Left ventricle myocardium inferior (tissue), 1 donor: ENCODE results near the gene ACTG2. TPM values are rescaled to one million over a fixed set of nuclear protein-coding genes. Genes with fewer than 3 reads are reported as not detected.

Experiments
- DNase-seq: peaks from one replicate; pipeline ENCODE4 v3.0.0-alpha.2; 2020
- H3K27ac ChIP-seq: fragments of 200-600 bp; replicated peaks from 2 replicates; pipeline ENCODE4 v1.8.0; 2021
- H3K27me3 ChIP-seq: fragments of 200-600 bp; 2 replicates; pipeline ENCODE4 v1.8.0; 2021; ENCODE audit warnings: low read depth
- H3K36me3 ChIP-seq: fragments of 200-600 bp; 2 replicates; pipeline ENCODE4 v1.8.0; 2021
- H3K4me1 ChIP-seq: fragments of 200-600 bp; 2 replicates; pipeline ENCODE4 v1.8.0; 2021
- H3K4me3 ChIP-seq: fragments of 200-600 bp; 2 replicates; pipeline ENCODE4 v1.8.0; 2021; ENCODE audit warnings: mild to moderate bottlenecking, moderate library complexity
- H3K9me3 ChIP-seq: fragments of 200-600 bp; replicated peaks from 2 replicates; pipeline ENCODE4 v1.8.0; 2021
- intact Hi-C: fragments of 100-400 bp; cut with micrococcal nuclease; formaldehyde crosslinking; loops from one replicate; pipeline ENCODE4 v1.11.0; 2022
- total RNA-seq: library from RNA; stranded (reverse); fragmentation: NEBNext Ultra II Directional; extraction: Animal tissue kit (Norgen Biotek cat#: 25700); gene quantifications from one replicate; pipeline ENCODE4 v1.2.1, GENCODE V29; 2021
- TF ChIP-seq, protein P1 (sequence below): fragments of 200-600 bp; IDR thresholded peaks from 2 replicates; pipeline ENCODE4 v1.8.0; 2021; ENCODE audit warnings: antibody characterized with exemption, mild to moderate bottlenecking, borderline replicate concordance
- donor health status: DM: no; HTN: yes; CAD: no; lungs with severe emphysema.

ACTG2 gene
- total RNA-seq, 1 donor from 2014 or later, result 1.6 TPM

DNA sequence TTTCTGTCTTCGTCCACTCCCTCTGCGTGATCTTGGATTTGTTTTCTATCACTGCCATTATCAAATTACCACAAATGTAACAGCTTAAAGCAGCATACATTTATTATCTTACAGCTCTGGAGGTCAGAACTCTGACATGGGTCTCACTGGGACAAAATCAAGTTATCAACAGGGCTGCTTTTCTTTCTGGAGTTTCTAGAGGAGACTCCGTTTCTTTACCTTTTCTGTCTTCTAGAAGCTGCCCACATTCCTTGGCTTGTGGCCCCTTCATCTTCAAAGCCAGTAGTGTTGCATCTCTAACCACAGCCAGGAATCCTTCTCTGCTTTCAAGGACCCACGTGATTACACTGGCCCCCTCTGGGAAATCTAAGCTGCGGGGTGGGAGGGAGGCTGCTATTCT, 70.0 kb downstream of the ACTG2 start:
- Histone ChIP-seq H3K27me3 (no peaks in the 10 kb centered on the region), H3K27ac (no peak overlapping the region), H3K9me3 (peaks cover 11% of the 10 kb centered on the region), H3K4me3 (no peak overlapping the region), H3K4me1 (no peaks in the 10 kb centered on the region), H3K36me3 (peaks cover 29% of the 10 kb centered on the region)
- TF ChIP-seq, protein P1, sequence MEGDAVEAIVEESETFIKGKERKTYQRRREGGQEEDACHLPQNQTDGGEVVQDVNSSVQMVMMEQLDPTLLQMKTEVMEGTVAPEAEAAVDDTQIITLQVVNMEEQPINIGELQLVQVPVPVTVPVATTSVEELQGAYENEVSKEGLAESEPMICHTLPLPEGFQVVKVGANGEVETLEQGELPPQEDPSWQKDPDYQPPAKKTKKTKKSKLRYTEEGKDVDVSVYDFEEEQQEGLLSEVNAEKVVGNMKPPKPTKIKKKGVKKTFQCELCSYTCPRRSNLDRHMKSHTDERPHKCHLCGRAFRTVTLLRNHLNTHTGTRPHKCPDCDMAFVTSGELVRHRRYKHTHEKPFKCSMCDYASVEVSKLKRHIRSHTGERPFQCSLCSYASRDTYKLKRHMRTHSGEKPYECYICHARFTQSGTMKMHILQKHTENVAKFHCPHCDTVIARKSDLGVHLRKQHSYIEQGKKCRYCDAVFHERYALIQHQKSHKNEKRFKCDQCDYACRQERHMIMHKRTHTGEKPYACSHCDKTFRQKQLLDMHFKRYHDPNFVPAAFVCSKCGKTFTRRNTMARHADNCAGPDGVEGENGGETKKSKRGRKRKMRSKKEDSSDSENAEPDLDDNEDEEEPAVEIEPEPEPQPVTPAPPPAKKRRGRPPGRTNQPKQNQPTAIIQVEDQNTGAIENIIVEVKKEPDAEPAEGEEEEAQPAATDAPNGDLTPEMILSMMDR, result no peak
- no peak for DNase-seq
- intact Hi-C loops, result no loop called here

DNA sequence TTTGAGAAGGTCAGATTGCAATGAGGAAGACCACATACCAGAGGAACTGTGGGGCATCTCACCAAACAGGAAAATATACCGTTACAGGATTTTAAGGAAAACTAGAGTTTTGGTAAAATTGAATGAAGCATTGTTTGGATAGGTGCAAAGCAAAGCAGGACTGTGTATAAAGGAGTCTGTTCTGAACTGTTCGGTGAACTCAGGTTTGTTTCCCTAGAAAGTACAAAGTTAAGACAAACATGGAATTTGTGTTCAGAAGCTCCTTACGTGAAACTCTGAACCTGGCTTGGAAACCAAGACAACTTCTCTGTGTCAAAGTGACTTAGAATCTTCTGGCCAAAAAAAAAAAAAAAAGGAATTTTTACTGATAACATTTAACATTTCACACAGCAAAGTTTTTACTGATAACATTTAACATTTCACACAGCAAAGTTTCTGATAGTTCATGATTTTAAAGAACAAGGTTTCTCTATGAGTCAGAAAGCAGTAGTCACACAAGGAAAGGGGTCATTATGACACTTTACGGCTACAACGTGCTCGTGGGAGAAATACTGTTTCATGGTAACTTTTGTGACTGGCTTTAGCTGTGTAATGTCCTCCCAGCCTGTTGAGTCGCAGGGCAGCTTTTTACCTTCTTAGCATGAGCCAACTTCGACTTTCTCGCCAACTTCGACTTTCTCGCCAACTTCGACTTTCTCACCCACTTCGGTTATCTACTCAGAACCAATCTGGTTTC, 70.7 kb downstream of the ACTG2 start:
- H3K4me3 ChIP-seq, result no peak overlapping the region
- H3K9me3 ChIP-seq, result peaks cover 11% of the 10 kb centered on the region
- H3K27ac ChIP-seq, result no peak overlapping the region
- no peaks in the 10 kb centered on the region for H3K4me1 ChIP-seq
- no peaks in the 10 kb centered on the region for H3K27me3 ChIP-seq
- H3K36me3 ChIP-seq, result peaks cover 22% of the 10 kb centered on the region
- TF ChIP-seq, protein P1, result no peak
- DNase-seq, result no peak
- intact Hi-C loops, result no loop called here

DNA sequence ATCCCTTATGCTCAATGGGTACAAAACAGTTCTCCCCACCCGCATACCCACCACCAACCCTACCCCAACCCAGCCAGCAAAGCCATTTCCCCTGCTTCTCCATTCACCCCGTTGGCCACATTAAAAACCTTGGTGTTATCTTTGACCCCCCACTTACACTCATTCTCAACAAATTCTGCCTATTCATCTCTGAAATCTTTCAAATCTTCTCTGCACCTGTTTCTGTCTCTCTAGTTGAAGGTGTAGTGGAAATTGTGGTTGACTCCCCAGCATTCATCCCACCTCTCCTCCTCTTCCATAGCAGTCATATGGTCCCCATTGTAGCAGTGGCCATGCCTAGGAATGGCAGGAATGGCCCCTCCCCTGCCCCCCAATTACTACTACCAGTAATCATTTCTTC, 71.4 kb downstream of the ACTG2 start:
- no peak for DNase-seq
- Histone ChIP-seq H3K27me3 (no peaks in the 10 kb centered on the region), H3K4me1 (no peaks in the 10 kb centered on the region), H3K27ac (no peak overlapping the region), H3K36me3 (peaks cover 16% of the 10 kb centered on the region), H3K9me3 (peaks cover 11% of the 10 kb centered on the region), H3K4me3 (no peak overlapping the region)
- TF ChIP-seq, protein P1, result no peak
- intact Hi-C loops, result no loop called here

DNA sequence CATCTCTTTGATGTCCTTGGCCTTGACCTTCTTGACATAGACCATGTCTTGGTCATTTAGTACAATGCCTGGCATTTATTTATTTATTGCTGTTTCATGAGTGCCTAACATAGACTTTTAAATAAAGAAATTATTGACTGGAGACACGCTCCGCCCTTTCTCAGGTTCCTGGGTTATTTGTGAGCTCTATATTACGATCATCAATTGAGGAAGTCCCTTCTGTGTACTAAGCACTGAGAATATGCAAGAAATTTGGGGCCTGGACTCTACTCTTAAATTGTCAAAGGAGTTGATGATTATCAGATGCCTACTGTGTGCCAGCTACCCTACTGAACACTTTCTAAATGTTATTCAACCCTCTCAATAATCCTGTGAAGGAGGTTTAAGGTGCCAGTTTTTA, 72.2 kb downstream of the ACTG2 start:
- Histone ChIP-seq H3K9me3 (peaks cover 11% of the 10 kb centered on the region), H3K27me3 (no peaks in the 10 kb centered on the region), H3K27ac (no peak overlapping the region), H3K4me1 (peaks cover under 1% of the 10 kb centered on the region), H3K4me3 (no peak overlapping the region), H3K36me3 (peaks cover 7% of the 10 kb centered on the region)
- TF ChIP-seq, protein P1, result no peak
- intact Hi-C loops, result no loop called here
- no peak for DNase-seq

DNA sequence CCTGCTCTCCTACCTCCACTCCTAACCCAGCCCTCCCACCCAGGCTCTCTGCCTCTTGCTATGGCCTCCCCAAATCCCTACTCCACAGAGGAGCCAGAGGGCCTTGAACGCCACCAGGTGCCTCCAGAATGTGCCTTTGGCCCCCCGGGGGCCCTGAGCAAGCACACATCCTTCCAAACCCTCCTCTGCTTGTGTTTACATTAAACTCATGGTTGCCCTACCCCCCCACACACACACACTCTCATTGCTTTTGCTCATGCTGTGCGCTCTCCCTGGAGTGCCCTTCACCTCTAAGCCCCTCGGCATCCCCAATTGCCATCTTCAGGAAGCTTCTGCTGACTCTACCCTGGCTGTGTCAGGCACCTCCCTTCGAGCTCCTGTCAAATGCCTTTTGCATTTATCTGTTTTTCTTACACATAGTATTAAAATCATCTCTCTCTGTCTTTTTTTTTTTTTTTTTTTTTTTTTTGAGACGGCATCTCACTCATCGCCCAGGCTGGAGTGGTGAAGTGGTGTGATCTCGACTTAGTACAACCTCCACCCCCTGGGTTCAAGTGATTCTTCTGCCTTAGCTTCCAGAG, 75.6 kb downstream of the ACTG2 start:
- no peaks in the 10 kb centered on the region for H3K27me3 ChIP-seq

More for the DNA sequence above, 75.6 kb downstream of the ACTG2 start:
- Histone ChIP-seq H3K36me3 (no peaks in the 10 kb centered on the region), H3K27ac (no peak overlapping the region), H3K4me3 (no peak overlapping the region), H3K4me1 (peaks cover 19% of the 10 kb centered on the region), H3K9me3 (no peaks in the 10 kb centered on the region)
- no peak for DNase-seq
- TF ChIP-seq, protein P1, result no peak
- intact Hi-C loops, result no loop called here
